Measurements from ENCODE around the gene MYO18B.

MYO18B gene

DNA sequence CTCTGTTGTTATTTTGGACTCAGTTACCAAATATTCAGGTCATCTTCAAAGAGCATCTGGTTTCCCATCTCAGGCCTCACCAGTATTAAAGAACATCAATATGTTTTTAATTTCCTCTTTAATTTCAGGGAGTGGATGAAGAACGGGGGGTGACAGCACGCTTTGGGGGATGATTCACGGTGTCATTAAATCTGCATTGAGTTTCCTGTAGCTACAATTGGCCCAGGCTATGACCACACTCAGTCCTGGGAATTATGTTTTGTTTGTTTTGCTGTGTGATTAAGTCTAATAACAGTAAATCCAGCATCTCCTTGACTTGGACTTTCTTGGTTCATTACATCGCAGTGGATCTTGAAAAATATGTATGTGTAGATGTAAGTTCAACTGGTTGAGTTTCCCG is 277.6 kb downstream of the MYO18B start:
- 93% methylated on average over 5 of the region's 5 CpGs for WGBS, 2 experiments
- Histone ChIP-seq H3K9me3 (ENCODE audit: control insufficient read depth, low read length) (no peaks in the 10 kb centered on the region), H3K36me3 (ENCODE audit: control insufficient read depth, insufficient read depth, low read length) (no peaks in the 10 kb centered on the region)

DNA sequence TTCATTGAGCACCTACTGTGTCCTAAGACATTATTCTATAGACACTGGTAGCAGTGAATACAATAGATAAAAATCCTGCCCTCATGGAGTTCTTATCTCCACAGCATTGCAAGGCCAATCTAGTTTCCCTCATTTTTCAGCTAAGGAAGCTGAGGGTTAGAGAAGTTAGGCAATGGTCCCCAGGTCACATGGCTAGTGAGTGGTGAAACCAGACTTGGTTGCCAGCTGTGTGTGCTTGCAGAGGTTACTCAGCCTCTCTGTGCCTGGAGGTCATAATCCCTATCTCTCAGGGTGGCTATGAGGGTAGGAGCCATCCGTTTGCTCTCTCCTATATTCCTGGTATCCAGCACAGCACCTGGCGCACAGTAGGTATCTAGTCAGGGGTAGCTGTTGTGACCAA is 279.5 kb downstream of the MYO18B start:
- WGBS, 2 experiments = 94 to 96% methylated on average over 2 of the region's 2 CpGs
- Histone ChIP-seq H3K27ac (ENCODE audit: insufficient read depth, low read depth, low read length, poor library complexity, severe bottlenecking) (no peak overlapping the region), H3K4me1 (ENCODE audit: control insufficient read depth, insufficient read depth, low read length) (no peaks in the 10 kb centered on the region), H3K36me3 (ENCODE audit: control insufficient read depth, insufficient read depth, low read length) (no peaks in the 10 kb centered on the region), H3K4me3 (ENCODE audit: insufficient read depth, low read depth, low read length) (no peak overlapping the region), H3K27me3 (ENCODE audit: control insufficient read depth, insufficient read depth, low read length, poor library complexity, severe bottlenecking) (no peaks in the 10 kb centered on the region), H3K9me3 (ENCODE audit: control insufficient read depth, low read length) (no peaks in the 10 kb centered on the region)

More for the DNA sequence above, 277.6 kb downstream of the MYO18B start:
- no peak overlapping the region for H3K27ac ChIP-seq (ENCODE audit: insufficient read depth, low read depth, low read length, poor library complexity, severe bottlenecking)
- H3K27me3 ChIP-seq (ENCODE audit: control insufficient read depth, insufficient read depth, low read length, poor library complexity, severe bottlenecking) = no peaks in the 10 kb centered on the region
- no peaks in the 10 kb centered on the region for H3K4me1 ChIP-seq (ENCODE audit: control insufficient read depth, insufficient read depth, low read length)
- H3K4me3 ChIP-seq (ENCODE audit: insufficient read depth, low read depth, low read length) = no peak overlapping the region

DNA sequence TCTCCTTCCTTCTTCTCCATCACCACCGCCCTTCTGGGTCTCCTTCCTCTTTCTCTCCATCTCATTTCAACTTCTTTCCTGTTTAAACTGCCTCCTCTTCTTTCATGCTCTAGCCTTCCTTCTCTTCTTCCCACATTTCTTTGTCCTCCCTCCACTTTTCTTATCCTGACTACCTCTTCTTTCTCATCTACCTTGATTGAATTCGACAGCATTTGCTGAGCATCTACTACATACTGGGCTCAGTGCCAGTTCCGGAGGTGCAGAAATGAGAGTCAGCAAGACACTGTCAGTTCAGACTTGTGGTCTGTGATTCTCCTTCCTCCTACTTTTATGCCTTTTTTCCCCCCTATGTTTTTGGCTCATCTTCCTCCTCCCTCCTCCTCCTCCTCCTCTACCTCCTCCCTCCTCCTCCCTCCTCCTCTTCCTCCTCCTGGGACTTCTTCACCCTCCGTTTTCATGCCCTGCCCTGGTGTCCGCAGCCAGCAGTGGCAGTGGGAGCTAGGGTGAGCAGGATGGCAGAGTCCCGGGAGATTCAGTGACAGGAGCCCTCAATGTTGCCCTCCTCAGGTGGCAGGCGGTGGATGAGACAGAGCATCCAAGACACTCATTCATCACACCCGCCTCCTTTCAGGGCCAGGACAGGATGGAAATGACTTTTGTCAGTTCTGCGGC is 281.3 kb downstream of the MYO18B start:
- Histone ChIP-seq H3K9me3 (ENCODE audit: control insufficient read depth, low read length) (no peaks in the 10 kb centered on the region), H3K27ac (ENCODE audit: insufficient read depth, low read depth, low read length, poor library complexity, severe bottlenecking) (no peak overlapping the region), H3K4me3 (ENCODE audit: insufficient read depth, low read depth, low read length) (no peak overlapping the region), H3K4me1 (ENCODE audit: control insufficient read depth, insufficient read depth, low read length) (no peaks in the 10 kb centered on the region), H3K36me3 (ENCODE audit: control insufficient read depth, insufficient read depth, low read length) (no peaks in the 10 kb centered on the region), H3K27me3 (ENCODE audit: control insufficient read depth, insufficient read depth, low read length, poor library complexity, severe bottlenecking) (no peaks in the 10 kb centered on the region)
- WGBS, 2 experiments = 77 to 78% methylated on average over 9 of the region's 9 CpGs

GRCh38 chr22:26025626-26026025 is 283.6 kb downstream of the MYO18B start:
- Histone ChIP-seq H3K4me1 (ENCODE audit: control insufficient read depth, insufficient read depth, low read length) (no peaks in the 10 kb centered on the region), H3K36me3 (ENCODE audit: control insufficient read depth, insufficient read depth, low read length) (no peaks in the 10 kb centered on the region), H3K4me3 (ENCODE audit: insufficient read depth, low read depth, low read length) (no peak overlapping the region), H3K27ac (ENCODE audit: insufficient read depth, low read depth, low read length, poor library complexity, severe bottlenecking) (no peak overlapping the region), H3K27me3 (ENCODE audit: control insufficient read depth, insufficient read depth, low read length, poor library complexity, severe bottlenecking) (no peaks in the 10 kb centered on the region), H3K9me3 (ENCODE audit: control insufficient read depth, low read length) (no peaks in the 10 kb centered on the region)
- WGBS, 2 experiments = 84 to 96% methylated on average over 6 of the region's 6 CpGs

- no peaks in the 10 kb centered on the region for H3K9me3 ChIP-seq (ENCODE audit: control insufficient read depth, low read length)
- no peaks in the 10 kb centered on the region for H3K4me1 ChIP-seq (ENCODE audit: control insufficient read depth, insufficient read depth, low read length)
- H3K36me3 ChIP-seq (ENCODE audit: control insufficient read depth, insufficient read depth, low read length) = no peaks in the 10 kb centered on the region
- 95 to 96% methylated on average over 23 of the region's 23 CpGs for WGBS, 2 experiments
- H3K4me3 ChIP-seq (ENCODE audit: insufficient read depth, low read depth, low read length) = no peak overlapping the region
- H3K27ac ChIP-seq (ENCODE audit: insufficient read depth, low read depth, low read length, poor library complexity, severe bottlenecking) = no peak overlapping the region
- no peaks in the 10 kb centered on the region for H3K27me3 ChIP-seq (ENCODE audit: control insufficient read depth, insufficient read depth, low read length, poor library complexity, severe bottlenecking)
These were observed 285.4 kb downstream of the MYO18B start for GRCh38 chr22:26027341-26027740.

DNA sequence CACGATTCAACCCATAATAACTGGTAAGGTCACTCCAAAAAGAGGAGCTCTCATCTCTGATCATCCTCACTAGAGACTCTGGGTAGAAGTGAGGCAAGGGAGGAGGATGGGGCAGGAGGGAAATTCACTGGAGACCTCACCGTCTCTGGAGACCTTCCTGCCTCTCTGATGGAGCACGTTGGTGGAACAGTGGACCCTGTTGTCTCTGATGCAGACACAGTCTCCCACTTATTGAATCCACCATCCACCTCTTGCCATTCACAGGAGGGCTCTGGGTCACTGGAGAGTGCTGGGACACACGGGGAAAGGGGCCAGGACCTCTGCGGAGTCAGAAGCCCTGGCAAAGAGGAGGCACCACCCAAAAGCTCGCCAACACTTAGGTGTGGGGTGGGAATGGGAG is 289.7 kb downstream of the MYO18B start:
- Histone ChIP-seq H3K4me3 (ENCODE audit: insufficient read depth, low read depth, low read length) (no peak overlapping the region), H3K36me3 (ENCODE audit: control insufficient read depth, insufficient read depth, low read length) (no peaks in the 10 kb centered on the region), H3K9me3 (ENCODE audit: control insufficient read depth, low read length) (no peaks in the 10 kb centered on the region), H3K27me3 (ENCODE audit: control insufficient read depth, insufficient read depth, low read length, poor library complexity, severe bottlenecking) (no peaks in the 10 kb centered on the region), H3K27ac (ENCODE audit: insufficient read depth, low read depth, low read length, poor library complexity, severe bottlenecking) (no peak overlapping the region), H3K4me1 (ENCODE audit: control insufficient read depth, insufficient read depth, low read length) (no peaks in the 10 kb centered on the region)
- 92 to 93% methylated on average over 6 of the region's 6 CpGs for WGBS, 2 experiments

DNA sequence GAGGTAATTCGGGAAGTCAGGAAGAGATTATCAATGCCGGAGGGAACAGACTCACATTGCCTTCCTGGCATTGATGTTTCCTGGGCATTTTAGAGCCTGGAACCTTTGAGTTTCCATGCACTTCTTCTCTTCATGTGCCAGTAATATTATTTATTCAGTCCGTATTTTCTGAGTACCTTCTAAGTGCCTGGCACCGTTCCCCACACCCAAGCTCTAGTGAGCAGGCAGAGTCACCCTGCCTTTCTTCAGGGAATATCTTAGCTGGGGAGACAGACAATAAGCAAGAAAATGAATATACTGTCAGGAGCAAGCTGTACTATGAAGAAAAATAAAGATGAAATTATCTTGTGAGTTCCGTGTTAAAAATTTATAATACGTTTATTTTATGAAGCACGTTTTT is 291.1 kb downstream of the MYO18B start:
- no peak overlapping the region for H3K4me3 ChIP-seq (ENCODE audit: insufficient read depth, low read depth, low read length)
- no peak overlapping the region for H3K27ac ChIP-seq (ENCODE audit: insufficient read depth, low read depth, low read length, poor library complexity, severe bottlenecking)
- no peaks in the 10 kb centered on the region for H3K27me3 ChIP-seq (ENCODE audit: control insufficient read depth, insufficient read depth, low read length, poor library complexity, severe bottlenecking)
- WGBS, 2 experiments = 96 to 98% methylated on average over 7 of the region's 7 CpGs
- H3K36me3 ChIP-seq (ENCODE audit: control insufficient read depth, insufficient read depth, low read length) = no peaks in the 10 kb centered on the region
- H3K9me3 ChIP-seq (ENCODE audit: control insufficient read depth, low read length) = no peaks in the 10 kb centered on the region
- H3K4me1 ChIP-seq (ENCODE audit: control insufficient read depth, insufficient read depth, low read length) = no peaks in the 10 kb centered on the region

- H3K36me3 ChIP-seq (ENCODE audit: control insufficient read depth, insufficient read depth, low read length) = no peaks in the 10 kb centered on the region
- H3K27me3 ChIP-seq (ENCODE audit: control insufficient read depth, insufficient read depth, low read length, poor library complexity, severe bottlenecking) = no peaks in the 10 kb centered on the region
- H3K4me1 ChIP-seq (ENCODE audit: control insufficient read depth, insufficient read depth, low read length) = no peaks in the 10 kb centered on the region
- H3K9me3 ChIP-seq (ENCODE audit: control insufficient read depth, low read length) = no peaks in the 10 kb centered on the region
- no peak overlapping the region for H3K27ac ChIP-seq (ENCODE audit: insufficient read depth, low read depth, low read length, poor library complexity, severe bottlenecking)
- no peak overlapping the region for H3K4me3 ChIP-seq (ENCODE audit: insufficient read depth, low read depth, low read length)
These were observed 291.6 kb downstream of the MYO18B start for GRCh38 chr22:26033586-26033985.

- H3K9me3 ChIP-seq (ENCODE audit: control insufficient read depth, low read length) = no peaks in the 10 kb centered on the region
- WGBS, 2 experiments = 91 to 95% methylated on average over 2 to 3 of the region's 3 CpGs
- no peak overlapping the region for H3K4me3 ChIP-seq (ENCODE audit: insufficient read depth, low read depth, low read length)
- no peaks in the 10 kb centered on the region for H3K27me3 ChIP-seq (ENCODE audit: control insufficient read depth, insufficient read depth, low read length, poor library complexity, severe bottlenecking)
- H3K27ac ChIP-seq (ENCODE audit: insufficient read depth, low read depth, low read length, poor library complexity, severe bottlenecking) = no peak overlapping the region
- H3K36me3 ChIP-seq (ENCODE audit: control insufficient read depth, insufficient read depth, low read length) = no peaks in the 10 kb centered on the region
- no peaks in the 10 kb centered on the region for H3K4me1 ChIP-seq (ENCODE audit: control insufficient read depth, insufficient read depth, low read length)
These were observed 293.5 kb downstream of the MYO18B start for GRCh38 chr22:26035523-26035922.

DNA sequence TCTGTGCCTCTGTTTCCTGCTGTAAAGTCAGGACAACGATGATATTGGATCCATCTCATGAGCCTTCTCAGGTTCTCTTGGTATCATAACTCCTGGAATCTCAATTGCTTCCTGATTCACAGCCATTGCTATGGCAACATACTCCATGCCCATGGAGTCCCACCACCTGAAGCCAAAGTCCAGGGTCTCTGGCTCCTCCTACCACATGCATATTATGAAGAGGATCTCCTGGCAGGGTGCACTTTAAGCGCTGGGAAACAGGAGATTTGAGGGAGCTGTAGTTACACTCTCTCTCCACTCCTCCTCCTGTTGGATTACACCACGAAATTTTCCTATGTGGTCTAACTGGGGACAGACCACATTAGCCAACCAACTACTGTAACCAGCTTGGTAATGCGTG is 296.4 kb downstream of the MYO18B start:
- Histone ChIP-seq H3K9me3 (ENCODE audit: control insufficient read depth, low read length) (no peaks in the 10 kb centered on the region), H3K4me3 (ENCODE audit: insufficient read depth, low read depth, low read length) (no peak overlapping the region), H3K4me1 (ENCODE audit: control insufficient read depth, insufficient read depth, low read length) (no peaks in the 10 kb centered on the region), H3K36me3 (ENCODE audit: control insufficient read depth, insufficient read depth, low read length) (no peaks in the 10 kb centered on the region), H3K27ac (ENCODE audit: insufficient read depth, low read depth, low read length, poor library complexity, severe bottlenecking) (no peak overlapping the region), H3K27me3 (ENCODE audit: control insufficient read depth, insufficient read depth, low read length, poor library complexity, severe bottlenecking) (no peaks in the 10 kb centered on the region)
- WGBS, 2 experiments = 62 to 69% methylated on average over 4 of the region's 4 CpGs

- no peaks in the 10 kb centered on the region for H3K4me1 ChIP-seq (ENCODE audit: control insufficient read depth, insufficient read depth, low read length)
- H3K9me3 ChIP-seq (ENCODE audit: control insufficient read depth, low read length) = no peaks in the 10 kb centered on the region
- H3K27ac ChIP-seq (ENCODE audit: insufficient read depth, low read depth, low read length, poor library complexity, severe bottlenecking) = no peak overlapping the region
- H3K36me3 ChIP-seq (ENCODE audit: control insufficient read depth, insufficient read depth, low read length) = no peaks in the 10 kb centered on the region
- H3K27me3 ChIP-seq (ENCODE audit: control insufficient read depth, insufficient read depth, low read length, poor library complexity, severe bottlenecking) = no peaks in the 10 kb centered on the region
- WGBS, 2 experiments = 75 to 83% methylated on average over 4 of the region's 4 CpGs
- H3K4me3 ChIP-seq (ENCODE audit: insufficient read depth, low read depth, low read length) = no peak overlapping the region
These were observed 299.9 kb downstream of the MYO18B start for GRCh38 chr22:26041931-26042330.
